IMR-90 (cell line): ENCODE data around the gene CFAP69. TPM values are rescaled to one million over a fixed set of nuclear protein-coding genes. Genes with fewer than 3 reads are reported as not detected.

Experiments used
- ATAC-seq: fragments of 200-7000 bp; cut with Tn5 transposase; 2 replicates; pipeline ENCODE4 v1.9.1; 2020; ENCODE audit warnings: low read depth, mild to moderate bottlenecking, moderate library complexity
- BruUV-seq: library from RNA; stranded (reverse); fragments of 400-500 nt; replicated peaks from 2 replicates; lab custom pipeline; 2021; lab: Mats Ljungman, UMichigan
- CTCF ChIA-PET: fragments of 300-600 bp; formaldehyde crosslinking; extraction: SDS; loops from one replicate; lab custom pipeline; 2021; ENCODE audit warnings: antibody characterized with exemption; lab: Yijun Ruan, JAX
- POLR2A ChIA-PET: fragments of 300-600 bp; sonication (Branson Sonifier 250); formaldehyde crosslinking; loops from one replicate; lab custom pipeline; 2022; ENCODE audit warnings: antibody characterized with exemption; ENCODE audit not compliant: unreplicated experiment; lab: Charles Lee
- DNase-seq: peaks from one replicate; pipeline ENCODE4 v3.0.0; 2013
- H2AFZ ChIP-seq: replicated peaks from 2 replicates; pipeline ENCODE3; 2013; ENCODE audit warnings: low read length, mild to moderate bottlenecking; ENCODE audit not compliant: poor library complexity
- H2AK5ac ChIP-seq: 2 replicates; pipeline ENCODE4 v1.6.1; 2013; ENCODE audit warnings: low read depth, low read length, inconsistent platforms
- H2AK9ac ChIP-seq: replicated peaks from 2 replicates; pipeline ENCODE3; 2013; ENCODE audit warnings: mild to moderate bottlenecking, low read depth, low read length, moderate library complexity; ENCODE audit not compliant: poor library complexity
- H2BK120ac ChIP-seq: 2 replicates; pipeline ENCODE4 v1.6.1; 2013; ENCODE audit warnings: low read depth, low read length, inconsistent platforms
- H2BK15ac ChIP-seq: 3 replicates; pipeline ENCODE4 v1.6.1; 2013; ENCODE audit warnings: low read depth, low read length, inconsistent platforms
- H2BK20ac ChIP-seq: 2 replicates; pipeline ENCODE4 v1.6.1; 2013; ENCODE audit warnings: low read depth, mild to moderate bottlenecking, inconsistent platforms, low read length, moderate library complexity
- H2BK5ac ChIP-seq: 2 replicates; pipeline ENCODE4 v1.6.1; 2013; ENCODE audit warnings: mild to moderate bottlenecking, low read depth, low read length, inconsistent platforms; ENCODE audit not compliant: poor library complexity, severe bottlenecking
- H3K14ac ChIP-seq: replicated peaks from 2 replicates; pipeline ENCODE4 v1.6.1; 2013; ENCODE audit warnings: low read depth, low read length, inconsistent platforms
- H3K18ac ChIP-seq: 2 replicates; pipeline ENCODE4 v1.6.1; 2013; ENCODE audit warnings: low read depth, low read length, control low read depth
- H3K23ac ChIP-seq: 2 replicates; pipeline ENCODE4 v1.6.1; 2013; ENCODE audit warnings: low read depth, low read length, inconsistent platforms
- H3K27ac ChIP-seq: 2 replicates; pipeline ENCODE4 v1.5.1; 2013; ENCODE audit warnings: mild to moderate bottlenecking, control low read depth, low read length; ENCODE audit not compliant: insufficient read depth
- H3K27me3 ChIP-seq: 2 replicates; pipeline ENCODE4 v1.6.1; 2013; ENCODE audit warnings: low read length; ENCODE audit not compliant: control insufficient read depth, insufficient read depth
- H3K36me3 ChIP-seq: 2 replicates; pipeline ENCODE4 v1.6.1; 2013; ENCODE audit warnings: low read length, mixed read lengths; ENCODE audit not compliant: control insufficient read depth, insufficient read depth
- H3K4ac ChIP-seq: 2 replicates; pipeline ENCODE4 v1.6.1; 2013; ENCODE audit warnings: low read depth, low read length, inconsistent platforms
- H3K4me1 ChIP-seq: 2 replicates; pipeline ENCODE4 v1.6.1; 2013; ENCODE audit warnings: low read length, mixed read lengths; ENCODE audit not compliant: control insufficient read depth, insufficient read depth
- H3K4me2 ChIP-seq: 2 replicates; pipeline ENCODE4 v1.6.1; 2013; ENCODE audit warnings: low read depth, mild to moderate bottlenecking, control low read depth, low read length, moderate library complexity
- H3K4me3 ChIP-seq: 2 replicates; pipeline ENCODE4 v1.5.1; 2013; ENCODE audit warnings: low read depth, mild to moderate bottlenecking, control low read depth, low read length, moderate library complexity; ENCODE audit not compliant: insufficient read depth
- H3K56ac ChIP-seq: 2 replicates; pipeline ENCODE4 v1.6.1; 2013; ENCODE audit warnings: low read length, inconsistent platforms; ENCODE audit not compliant: insufficient read depth; ENCODE audit errors: extremely low read depth
- H3K79me1 ChIP-seq, 2 experiments: 2 replicates each; pipeline ENCODE4 v1.6.1; 2013; ENCODE audit warnings: low read length in 2 of 2, inconsistent platforms in 1 of 2, low read depth in 1 of 2
- H3K9ac ChIP-seq: 2 replicates; pipeline ENCODE4 v1.6.1; 2013; ENCODE audit warnings: low read depth, low read length, control low read depth
- H3K9me1 ChIP-seq: 2 replicates; pipeline ENCODE4 v1.6.1; 2013; ENCODE audit warnings: low read length, inconsistent platforms; ENCODE audit not compliant: insufficient read depth
- H3K9me3 ChIP-seq: 2 replicates; pipeline ENCODE4 v1.6.1; 2013; ENCODE audit warnings: low read length; ENCODE audit not compliant: control insufficient read depth, insufficient read depth
- H4K20me1 ChIP-seq: 2 replicates; pipeline ENCODE4 v1.6.1; 2013; ENCODE audit warnings: low read length, inconsistent platforms; ENCODE audit not compliant: insufficient read depth
- H4K5ac ChIP-seq: 2 replicates; pipeline ENCODE4 v1.6.1; 2013; ENCODE audit warnings: mild to moderate bottlenecking, low read depth, low read length, control low read depth
- H4K8ac ChIP-seq, 2 experiments: 2 replicates each; pipeline ENCODE4 v1.6.1; 2013; ENCODE audit warnings: low read depth in 2 of 2, low read length in 2 of 2, control low read depth in 1 of 2, inconsistent platforms in 1 of 2
- H4K91ac ChIP-seq: 2 replicates; pipeline ENCODE4 v1.6.1; 2013; ENCODE audit warnings: low read depth, low read length, inconsistent platforms; ENCODE audit not compliant: insufficient read depth
- BHLHE40 ChIP-seq: fragments of 150-350 bp; IDR thresholded peaks from 2 replicates; pipeline ENCODE4 v1.6.1; 2016; ENCODE audit warnings: mild to moderate bottlenecking, low read depth, low read length
- MAZ ChIP-seq: IDR thresholded peaks from 2 replicates; pipeline ENCODE4 v1.6.1; 2012; ENCODE audit warnings: low read depth, mild to moderate bottlenecking, low read length, improper control_type of control experiment, moderate library complexity, borderline replicate concordance
- POLR2A ChIP-seq: IDR thresholded peaks from 2 replicates; pipeline ENCODE4 v1.6.1; 2012; ENCODE audit warnings: mild to moderate bottlenecking, low read depth, low read length
- RCOR1 ChIP-seq: IDR thresholded peaks from 2 replicates; pipeline ENCODE4 v1.6.1; 2012; ENCODE audit warnings: mild to moderate bottlenecking, low read length, improper control_type of control experiment; ENCODE audit not compliant: insufficient replicate concordance
- SMC3 ChIP-seq: fragments of 150-350 bp; IDR thresholded peaks from 2 replicates; pipeline ENCODE4 v1.6.1; 2016; ENCODE audit warnings: low read depth, mild to moderate bottlenecking, antibody characterized with exemption, low read length, moderate library complexity
- WGBS, 2 experiments: methylation state at CpG; one replicate each; pipeline versions ENCODE4 v1.1.5 to v1.1.7; 2013; ENCODE audit warnings: missing lambda C conversion rate in 2 of 2; ENCODE audit not compliant: insufficient read length in 1 of 2; ENCODE audit errors: extremely low coverage in 2 of 2; 5-methylcytosine and 5-hydroxymethylcytosine counted together
- dilution Hi-C: fragments of 300-500 bp; cut with HindIII; formaldehyde crosslinking; loops from one replicate; pipeline ENCODE4 v1.14.3; 2018; ENCODE audit warnings: low sequenced_read_pairs; ENCODE audit not compliant: unreplicated experiment
- in situ Hi-C: fragments of 300-500 bp; cut with MboI; formaldehyde crosslinking; loops from 3 replicates; pipeline ENCODE4 v1.14.3; 2019; ENCODE audit warnings: low sequenced_read_pairs, inconsistent platforms, mixed read lengths
- intact Hi-C: fragments of 100-400 bp; cut with micrococcal nuclease; formaldehyde crosslinking; loops from 2 replicates; pipeline ENCODE4 v1.10.0; 2022
- polyA plus RNA-seq, 3 experiments: library from polyadenylated mRNA; depleted of rRNA; stranded (reverse); fragments of >200 nt; gene quantifications; 2 replicates each; pipeline ENCODE4 v1.2.3, GENCODE V29; 2012; ENCODE audit warnings: low replicate concordance in 1 of 3
- total RNA-seq: library from RNA; depleted of rRNA; stranded (reverse); fragments of >200 nt; gene quantifications from 2 replicates; pipeline ENCODE4 v1.2.3, GENCODE V29; 2012
- TF ChIP-seq, protein P1 (sequence below): fragments of 150-350 bp; IDR thresholded peaks from 2 replicates; pipeline ENCODE4 v1.6.1; 2017; ENCODE audit warnings: mild to moderate bottlenecking, antibody characterized with exemption, low read length, low read depth

CFAP69 gene
- total and polyA plus RNA-seq, 2 of the 4 experiments (the other 2 are of a cell fraction) = 0.72 to 0.86 TPM

DNA sequence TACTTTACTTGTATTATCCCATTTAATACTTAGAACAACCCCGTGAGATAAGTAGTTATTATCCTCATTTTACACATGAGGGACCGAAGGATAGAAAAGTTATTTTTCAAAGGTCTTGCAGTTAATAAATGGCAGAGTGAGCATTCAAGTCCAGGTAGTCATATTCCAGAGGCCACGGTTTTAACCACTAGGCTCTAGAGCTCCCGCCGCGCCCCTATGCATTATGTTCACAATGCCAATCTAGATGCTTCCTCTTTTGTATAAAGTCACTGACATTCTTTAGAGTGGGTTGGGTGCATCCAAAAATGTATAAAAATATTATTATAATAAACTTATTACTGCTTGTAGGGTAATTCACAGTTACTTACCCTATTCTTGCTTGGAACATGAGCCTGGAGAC, 11.4 kb upstream of the CFAP69 start:
- H3K4me2 ChIP-seq = no peak overlapping the region
- intact Hi-C loops (no loop called here), in situ Hi-C loops (no loop called here), dilution Hi-C loops (no loop called here)
- H3K18ac ChIP-seq = no peak overlapping the region
- no peak overlapping the region for H2BK20ac ChIP-seq
- no peaks in the 10 kb centered on the region for H3K79me1 ChIP-seq
- no peak overlapping the region for H3K9ac ChIP-seq
- no peak overlapping the region for H4K91ac ChIP-seq
- no peak overlapping the region for H3K4me3 ChIP-seq
- H4K8ac ChIP-seq = no peak overlapping the region
- H3K9me1 ChIP-seq = no peaks in the 10 kb centered on the region
- DNase-seq (no peak), ATAC-seq (no peak)
- H3K9me3 ChIP-seq = no peaks in the 10 kb centered on the region
- no peak overlapping the region for H2BK120ac ChIP-seq
- no peaks in the 10 kb centered on the region for H3K36me3 ChIP-seq
- TF ChIP-seq, protein P1, sequence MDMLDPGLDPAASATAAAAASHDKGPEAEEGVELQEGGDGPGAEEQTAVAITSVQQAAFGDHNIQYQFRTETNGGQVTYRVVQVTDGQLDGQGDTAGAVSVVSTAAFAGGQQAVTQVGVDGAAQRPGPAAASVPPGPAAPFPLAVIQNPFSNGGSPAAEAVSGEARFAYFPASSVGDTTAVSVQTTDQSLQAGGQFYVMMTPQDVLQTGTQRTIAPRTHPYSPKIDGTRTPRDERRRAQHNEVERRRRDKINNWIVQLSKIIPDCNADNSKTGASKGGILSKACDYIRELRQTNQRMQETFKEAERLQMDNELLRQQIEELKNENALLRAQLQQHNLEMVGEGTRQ = no peak
- no peak for TF ChIP-seq POLR2A
- no peak for TF ChIP-seq BHLHE40
- no peak for TF ChIP-seq RCOR1
- no peak for TF ChIP-seq MAZ
- TF ChIP-seq SMC3 = no peak
- no peak overlapping the region for H2AFZ ChIP-seq
- H3K14ac ChIP-seq = no peak overlapping the region
- no peaks in the 10 kb centered on the region for H4K20me1 ChIP-seq
- H2AK5ac ChIP-seq = no peak overlapping the region
- H3K27me3 ChIP-seq = no peaks in the 10 kb centered on the region
- H2BK5ac ChIP-seq = no peak overlapping the region
- H3K56ac ChIP-seq = no peak overlapping the region
- no peak overlapping the region for H3K4ac ChIP-seq
- H4K5ac ChIP-seq = no peak overlapping the region
- CTCF ChIA-PET = no interaction called here
- H3K27ac ChIP-seq = no peak overlapping the region
- H2BK15ac ChIP-seq = no peak overlapping the region
- no peak overlapping the region for H2AK9ac ChIP-seq
- no peak overlapping the region for H3K23ac ChIP-seq
- H3K4me1 ChIP-seq = no peaks in the 10 kb centered on the region
- POLR2A ChIA-PET = no interaction called here
- BruUV-seq = no TSS peak
- no CpG with 5 or more reads among the region's 6 CpGs for WGBS, 2 experiments
